Measurements from ENCODE around the gene CCDC57. TPM values are rescaled to one million over a fixed set of nuclear protein-coding genes. Genes with fewer than 3 reads are reported as not detected.
A peak's percentile ranks its signal among the peaks of the same experiment; 100 is the strongest.

The CCDC57 gene
- total and polyA plus RNA-seq, 5 donors from 2014 or later: 27.7 to 76.6 (median 38.1) TPM

DNA sequence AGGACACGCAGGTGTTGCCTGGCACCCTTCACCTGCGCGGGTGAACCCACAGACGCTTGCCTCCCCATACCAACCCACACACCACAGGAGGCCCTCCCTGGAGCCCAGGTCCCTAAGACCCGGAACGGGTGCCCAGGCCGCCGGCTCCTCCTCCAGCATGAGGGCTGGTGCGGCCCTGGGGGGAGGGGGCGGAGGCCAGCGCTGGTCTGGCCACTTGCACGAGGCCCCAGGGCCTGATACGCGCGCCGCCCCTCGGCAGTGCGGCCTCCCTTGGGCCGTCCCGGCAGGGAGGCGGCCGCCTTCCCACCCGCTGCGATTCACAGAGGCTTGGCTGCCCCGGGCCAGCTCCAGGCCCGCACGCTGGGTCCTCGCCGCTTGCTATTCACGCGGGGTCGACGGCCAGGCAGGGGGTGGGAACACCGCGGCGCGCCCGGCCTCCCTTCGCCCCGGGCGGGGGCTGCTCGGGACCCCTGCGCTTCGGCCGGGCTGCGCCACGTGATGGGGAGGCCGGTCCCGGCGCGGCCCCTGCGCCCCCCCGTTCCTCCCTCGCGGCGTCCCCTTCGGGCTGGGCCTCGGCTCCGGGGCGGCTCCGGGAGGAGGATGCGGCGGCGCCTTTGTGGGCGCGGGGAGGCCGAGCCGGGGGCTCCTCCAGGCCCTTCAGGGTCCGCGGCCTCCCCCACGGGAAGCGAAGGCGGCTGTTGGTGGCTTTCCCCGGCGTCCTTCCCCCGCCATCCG is 115.3 kb downstream of the CCDC57 start:
- peak in 2 of 3 donors; percentile 29 to 36 for DNase-seq
- no peak overlapping the region for H3K4me3 ChIP-seq (ENCODE audit: low read depth, low read length)

DNA sequence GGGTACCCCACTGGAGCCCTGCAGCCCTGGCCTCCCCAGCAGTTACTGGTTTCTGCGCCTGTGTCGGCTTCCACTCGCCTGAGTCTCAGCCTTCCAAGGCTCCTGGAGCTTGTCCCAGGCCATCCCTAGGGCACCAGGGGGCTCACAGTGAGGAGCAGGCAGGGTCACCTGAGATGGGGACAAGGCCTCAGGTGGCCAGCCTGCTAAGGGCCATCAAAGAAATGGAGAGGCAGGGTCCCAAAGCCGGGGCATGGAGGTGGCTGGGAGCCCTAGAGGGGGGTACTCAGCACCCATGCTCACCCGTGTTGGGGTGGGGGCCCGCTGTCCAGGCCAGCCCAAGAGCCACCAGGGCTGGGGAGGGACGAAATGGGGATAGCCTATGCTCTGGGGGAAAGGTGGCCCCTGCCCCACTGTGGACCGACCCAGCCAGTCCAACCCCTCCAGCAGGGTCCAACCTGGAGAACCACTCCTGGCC is 115.9 kb downstream of the CCDC57 start:
- H3K36me3 Mint-ChIP-seq: no peaks in the 10 kb centered on the region
- no peak overlapping the region for H3K4me3 ChIP-seq (ENCODE audit: low read depth, low read length)
- H3K27ac Mint-ChIP-seq: peak overlapping the region in 1 of 3 donors; percentile 9
- H3K27ac ChIP-seq (ENCODE audit: insufficient read depth, low read length, poor library complexity, severe bottlenecking): no peak overlapping the region
- no peak for DNase-seq
- no peaks in the 10 kb centered on the region for H3K27me3 ChIP-seq (ENCODE audit: control insufficient read depth, insufficient read depth, low read length)
- no peak for ATAC-seq (ENCODE audit: low read depth in 2 of 2)
- H3K36me3 ChIP-seq (ENCODE audit: control insufficient read depth, insufficient read depth, low read length): peaks cover 8% of the 10 kb centered on the region
- H3K4me3 Mint-ChIP-seq: peak overlapping the region; percentile 47 to 89 (median 71)
- peaks cover 0 to 15% (median 2%) of the 10 kb centered on the region in 4 donors for H3K4me1 Mint-ChIP-seq
- H3K9me3 ChIP-seq (ENCODE audit: control insufficient read depth in 2 of 2, low read length in 2 of 2): no peaks in the 10 kb centered on the region
- H3K9me3 Mint-ChIP-seq: no peaks in the 10 kb centered on the region
- peaks cover 21% of the 10 kb centered on the region for H3K4me1 ChIP-seq (ENCODE audit: control insufficient read depth, insufficient read depth, low read length, poor library complexity, severe bottlenecking)
- H3K27me3 Mint-ChIP-seq: no peaks in the 10 kb centered on the region

More for the DNA sequence above, 115.3 kb downstream of the CCDC57 start:
- Mint-ChIP-seq H3K27ac (no peak overlapping the region), H3K4me1 (peaks cover 0 to 16% (median 2%) of the 10 kb centered on the region in 4 donors), H3K4me3 (peak overlapping the region; percentile 47 to 89 (median 71)), H3K9me3 (no peaks in the 10 kb centered on the region), H3K27me3 (no peaks in the 10 kb centered on the region), H3K36me3 (no peaks in the 10 kb centered on the region)
- peaks cover 3% of the 10 kb centered on the region for H3K36me3 ChIP-seq (ENCODE audit: control insufficient read depth, insufficient read depth, low read length)
- H3K27ac ChIP-seq (ENCODE audit: insufficient read depth, low read length, poor library complexity, severe bottlenecking): peak overlapping the region; percentile 86
- no peak for ATAC-seq (ENCODE audit: low read depth in 2 of 2)
- H3K9me3 ChIP-seq (ENCODE audit: control insufficient read depth in 2 of 2, low read length in 2 of 2): no peaks in the 10 kb centered on the region
- peaks cover 21% of the 10 kb centered on the region for H3K4me1 ChIP-seq (ENCODE audit: control insufficient read depth, insufficient read depth, low read length, poor library complexity, severe bottlenecking)
- no peaks in the 10 kb centered on the region for H3K27me3 ChIP-seq (ENCODE audit: control insufficient read depth, insufficient read depth, low read length)

DNA sequence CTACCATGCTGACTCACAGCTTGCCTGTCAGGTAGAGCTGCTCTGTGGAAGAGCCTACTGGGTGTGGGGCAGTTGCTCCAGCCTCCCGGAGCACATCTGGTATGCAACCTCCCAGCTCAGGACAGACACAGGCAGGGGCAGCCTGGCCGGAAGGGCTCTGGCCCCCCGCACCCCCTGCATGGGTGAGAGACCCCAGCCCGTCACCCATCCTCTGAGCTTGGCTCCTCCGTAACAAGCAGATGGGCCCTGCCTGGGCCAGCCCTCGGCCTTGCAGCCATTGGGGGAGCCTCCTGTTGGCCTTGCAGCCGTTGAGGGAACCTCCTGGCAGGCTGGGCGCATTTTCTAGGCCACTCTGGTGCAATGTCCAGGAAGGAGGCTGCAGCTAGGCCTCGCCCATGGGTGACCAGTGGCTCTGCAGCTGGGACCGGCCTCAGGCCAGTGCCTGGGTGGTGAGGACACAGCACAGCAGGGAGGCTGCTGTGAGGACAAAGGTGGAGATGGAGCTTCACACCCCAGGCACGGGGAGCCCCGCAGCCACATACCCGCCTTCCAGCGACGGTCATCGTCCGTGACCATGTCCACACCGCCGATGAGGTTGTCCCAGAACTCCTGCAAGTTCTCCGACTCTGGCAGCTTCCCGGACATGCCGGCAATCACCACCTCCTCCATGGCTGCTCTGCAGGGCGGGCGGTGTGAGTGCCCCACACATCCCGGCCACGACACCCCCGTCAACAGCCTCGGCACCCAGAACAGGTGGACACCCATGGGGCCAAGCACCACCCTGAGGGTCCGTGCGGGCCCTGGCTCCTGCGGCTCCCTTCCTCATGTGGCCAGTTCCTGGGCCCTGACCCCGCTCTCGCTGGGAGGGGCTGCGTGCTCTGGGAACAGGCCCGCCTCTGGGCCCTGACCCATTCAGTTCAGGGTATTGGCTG is 116.6 kb downstream of the CCDC57 start:
- Mint-ChIP-seq H3K9me3 (no peaks in the 10 kb centered on the region), H3K27ac (no peak overlapping the region), H3K4me3 (peak overlapping the region; percentile 35 to 52 (median 42)), H3K36me3 (no peaks in the 10 kb centered on the region), H3K4me1 (peaks cover 0 to 13% (median 2%) of the 10 kb centered on the region in 4 donors), H3K27me3 (no peaks in the 10 kb centered on the region)
- ATAC-seq (ENCODE audit: low read depth in 2 of 2) (no peak), DNase-seq (no peak)
- Histone ChIP-seq H3K4me3 (ENCODE audit: low read depth, low read length) (no peak overlapping the region), H3K9me3 (ENCODE audit: control insufficient read depth in 2 of 2, low read length in 2 of 2) (no peaks in the 10 kb centered on the region), H3K27ac (ENCODE audit: insufficient read depth, low read length, poor library complexity, severe bottlenecking) (no peak overlapping the region), H3K27me3 (ENCODE audit: control insufficient read depth, insufficient read depth, low read length) (no peaks in the 10 kb centered on the region), H3K36me3 (ENCODE audit: control insufficient read depth, insufficient read depth, low read length) (peaks cover 10% of the 10 kb centered on the region), H3K4me1 (ENCODE audit: control insufficient read depth, insufficient read depth, low read length, poor library complexity, severe bottlenecking) (peaks cover 21% of the 10 kb centered on the region)

DNA sequence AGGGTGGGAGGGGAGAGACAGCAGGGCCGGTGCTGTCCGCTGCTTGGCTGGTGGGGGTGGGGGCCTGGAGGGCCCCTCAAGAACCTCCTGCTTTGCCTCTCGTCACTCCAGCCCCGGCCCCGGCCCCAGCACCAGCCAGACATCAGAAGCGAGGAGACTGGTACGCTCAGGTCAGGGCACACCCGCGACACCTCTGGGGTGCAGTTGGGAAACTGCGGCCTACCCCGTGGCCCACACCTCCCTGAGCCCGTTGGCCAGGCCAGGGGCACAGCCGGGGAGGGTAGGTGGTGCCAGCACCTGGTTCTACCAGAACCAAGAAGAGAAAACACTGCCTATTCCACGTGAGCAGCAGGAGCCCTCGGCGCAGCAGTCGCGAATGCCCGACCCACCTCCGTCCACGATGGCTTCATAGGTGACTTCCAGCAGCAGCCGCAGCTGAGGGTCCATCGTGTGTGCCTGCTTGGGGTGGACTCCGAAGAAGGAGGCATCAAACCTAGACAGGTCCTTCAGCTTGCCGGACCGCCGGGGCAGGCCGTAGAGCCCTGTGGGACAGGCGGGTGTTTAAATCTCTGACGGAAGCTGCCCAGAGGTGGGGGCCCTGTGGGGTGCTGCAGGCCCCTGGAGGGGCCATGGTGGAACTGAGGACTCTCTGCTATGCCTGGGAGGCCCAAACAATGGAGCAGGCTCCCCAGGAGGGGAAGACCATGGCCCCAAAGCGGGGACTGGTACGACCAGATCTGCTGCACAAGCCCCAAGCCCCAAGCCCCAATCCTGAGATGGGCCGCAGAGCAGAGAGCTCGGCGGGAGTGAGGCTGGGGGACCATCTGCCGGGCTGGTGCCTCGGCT is 117.5 kb downstream of the CCDC57 start:
- H3K4me1 ChIP-seq (ENCODE audit: control insufficient read depth, insufficient read depth, low read length, poor library complexity, severe bottlenecking): peaks cover 21% of the 10 kb centered on the region
- H3K36me3 ChIP-seq (ENCODE audit: control insufficient read depth, insufficient read depth, low read length): peaks cover 10% of the 10 kb centered on the region
- H3K9me3 ChIP-seq (ENCODE audit: control insufficient read depth in 2 of 2, low read length in 2 of 2): no peaks in the 10 kb centered on the region
- no peak overlapping the region for H3K4me3 ChIP-seq (ENCODE audit: low read depth, low read length)
- no peaks in the 10 kb centered on the region for H3K27me3 ChIP-seq (ENCODE audit: control insufficient read depth, insufficient read depth, low read length)
- H3K4me1 Mint-ChIP-seq: peaks cover 0 to 13% (median 2%) of the 10 kb centered on the region in 4 donors
- ATAC-seq (ENCODE audit: low read depth in 2 of 2): no peak
- no peak overlapping the region for H3K27ac Mint-ChIP-seq
- H3K27me3 Mint-ChIP-seq: no peaks in the 10 kb centered on the region
- DNase-seq: no peak
- H3K9me3 Mint-ChIP-seq: no peaks in the 10 kb centered on the region
- peak overlapping the region in 3 of 4 donors; percentile 16 to 58 (median 35) for H3K4me3 Mint-ChIP-seq
- no peak overlapping the region for H3K27ac ChIP-seq (ENCODE audit: insufficient read depth, low read length, poor library complexity, severe bottlenecking)
- no peaks in the 10 kb centered on the region for H3K36me3 Mint-ChIP-seq

DNA sequence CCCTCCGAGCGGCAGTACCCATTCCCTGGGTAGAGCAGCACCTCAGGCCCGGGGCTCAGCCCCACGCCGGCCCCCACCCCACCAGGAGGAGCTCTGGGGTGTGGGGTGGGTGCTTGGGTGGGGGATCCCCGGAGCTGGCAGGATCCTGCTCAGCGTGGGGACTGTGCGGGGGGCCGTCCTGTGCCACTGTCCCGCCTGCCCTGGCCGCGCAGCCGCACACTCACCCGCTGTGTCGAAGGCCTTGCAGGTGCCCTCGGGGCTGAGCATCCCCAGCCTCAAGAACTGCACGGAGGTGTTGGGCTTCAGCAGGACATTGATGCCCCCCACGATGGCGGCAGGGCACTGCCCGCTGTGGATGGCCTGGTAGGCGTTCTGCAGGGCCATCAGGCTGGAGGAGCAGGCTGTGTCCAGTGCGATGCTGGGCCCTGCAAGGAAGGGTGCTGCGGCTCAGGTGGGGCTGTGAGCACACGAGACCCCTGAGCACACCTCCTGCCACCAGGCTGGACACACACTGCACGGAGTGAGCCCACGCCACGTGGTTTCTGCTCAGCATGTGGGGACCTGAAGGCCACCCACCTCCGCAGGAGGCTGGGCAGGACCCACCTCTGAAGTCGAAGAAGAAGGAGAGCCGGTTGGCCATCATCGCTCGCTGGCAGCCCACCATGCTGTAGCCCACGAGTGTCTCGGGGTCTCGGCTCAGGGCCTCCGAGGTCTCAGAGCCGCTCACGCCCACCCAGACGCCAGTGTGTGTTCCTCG is 119.5 kb downstream of the CCDC57 start:
- Mint-ChIP-seq H3K4me3 (no peak overlapping the region), H3K9me3 (no peaks in the 10 kb centered on the region), H3K27me3 (no peaks in the 10 kb centered on the region), H3K27ac (no peak overlapping the region), H3K36me3 (no peaks in the 10 kb centered on the region), H3K4me1 (peaks cover 0 to 4% (median 0%) of the 10 kb centered on the region in 4 donors)
- no peak for DNase-seq
- H3K4me1 ChIP-seq (ENCODE audit: control insufficient read depth, insufficient read depth, low read length, poor library complexity, severe bottlenecking): peaks cover 12% of the 10 kb centered on the region
- no peak overlapping the region for H3K27ac ChIP-seq (ENCODE audit: insufficient read depth, low read length, poor library complexity, severe bottlenecking)
- peaks cover 18% of the 10 kb centered on the region for H3K36me3 ChIP-seq (ENCODE audit: control insufficient read depth, insufficient read depth, low read length)
- no peaks in the 10 kb centered on the region for H3K27me3 ChIP-seq (ENCODE audit: control insufficient read depth, insufficient read depth, low read length)
- H3K9me3 ChIP-seq (ENCODE audit: control insufficient read depth in 2 of 2, low read length in 2 of 2): no peaks in the 10 kb centered on the region
- no peak overlapping the region for H3K4me3 ChIP-seq (ENCODE audit: low read depth, low read length)
- no peak for ATAC-seq (ENCODE audit: low read depth in 2 of 2)

DNA sequence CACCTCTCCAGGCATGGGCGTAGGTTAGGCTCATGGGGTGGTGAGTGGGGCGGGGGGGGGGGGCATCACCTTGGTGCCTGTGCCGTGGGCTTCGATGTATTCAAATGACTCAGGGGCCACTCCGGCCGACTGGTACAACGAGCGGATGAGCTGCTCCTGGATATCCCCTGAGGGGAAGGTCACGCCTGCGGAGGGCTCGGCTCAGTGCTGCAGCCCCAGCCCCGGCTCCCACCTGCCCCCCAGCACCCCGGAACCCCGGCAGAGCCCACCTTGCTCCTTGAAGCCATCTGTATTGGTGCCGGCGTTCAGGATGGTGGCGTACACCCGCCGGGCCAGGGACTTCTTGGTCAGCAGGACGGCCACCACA is 120.0 kb downstream of the CCDC57 start:
- no peaks in the 10 kb centered on the region for H3K9me3 ChIP-seq (ENCODE audit: control insufficient read depth in 2 of 2, low read length in 2 of 2)
- peaks cover 20% of the 10 kb centered on the region for H3K36me3 ChIP-seq (ENCODE audit: control insufficient read depth, insufficient read depth, low read length)
- Mint-ChIP-seq H3K36me3 (no peaks in the 10 kb centered on the region), H3K4me1 (peaks cover 0 to 4% (median 0%) of the 10 kb centered on the region in 4 donors), H3K9me3 (no peaks in the 10 kb centered on the region), H3K27me3 (no peaks in the 10 kb centered on the region), H3K4me3 (no peak overlapping the region), H3K27ac (no peak overlapping the region)
- H3K27me3 ChIP-seq (ENCODE audit: control insufficient read depth, insufficient read depth, low read length): no peaks in the 10 kb centered on the region
- DNase-seq (no peak), ATAC-seq (ENCODE audit: low read depth in 2 of 2) (no peak)
- H3K27ac ChIP-seq (ENCODE audit: insufficient read depth, low read length, poor library complexity, severe bottlenecking): no peak overlapping the region
- H3K4me3 ChIP-seq (ENCODE audit: low read depth, low read length): no peak overlapping the region
- peaks cover 12% of the 10 kb centered on the region for H3K4me1 ChIP-seq (ENCODE audit: control insufficient read depth, insufficient read depth, low read length, poor library complexity, severe bottlenecking)
